DMS 273 (cell line): ENCODE measurements around the gene MRPL47.
"Not testable (repeated sequence)": the region's sequence is repeated elsewhere in the genome, so short reads cannot be mapped to it uniquely, and the experiment has no call there.

Experiments
- DNase-seq: peaks from one replicate; lab custom pipeline; 2025; ENCODE audit not compliant: unreplicated experiment; lab: John Stamatoyannopoulos, UW

MRPL47 gene

GRCh38 chr3:179604321-179605078, at the start of gene MRPL47, which contains the start of gene NDUFB5:
Gene MRPL47, minus strand, starts transcription at chr3:179604638. Its CDS starts 14 bp downstream, at chr3:179604624.
Gene NDUFB5, plus strand, starts transcription at chr3:179604794. Its CDS starts 22 bp downstream, at chr3:179604816.
- DNase-seq = peak; percentile 99

GRCh38 chr3:179653096-179653797, 48.8 kb upstream of the MRPL47 start:
- DNase-seq = peak; percentile 92

DNA sequence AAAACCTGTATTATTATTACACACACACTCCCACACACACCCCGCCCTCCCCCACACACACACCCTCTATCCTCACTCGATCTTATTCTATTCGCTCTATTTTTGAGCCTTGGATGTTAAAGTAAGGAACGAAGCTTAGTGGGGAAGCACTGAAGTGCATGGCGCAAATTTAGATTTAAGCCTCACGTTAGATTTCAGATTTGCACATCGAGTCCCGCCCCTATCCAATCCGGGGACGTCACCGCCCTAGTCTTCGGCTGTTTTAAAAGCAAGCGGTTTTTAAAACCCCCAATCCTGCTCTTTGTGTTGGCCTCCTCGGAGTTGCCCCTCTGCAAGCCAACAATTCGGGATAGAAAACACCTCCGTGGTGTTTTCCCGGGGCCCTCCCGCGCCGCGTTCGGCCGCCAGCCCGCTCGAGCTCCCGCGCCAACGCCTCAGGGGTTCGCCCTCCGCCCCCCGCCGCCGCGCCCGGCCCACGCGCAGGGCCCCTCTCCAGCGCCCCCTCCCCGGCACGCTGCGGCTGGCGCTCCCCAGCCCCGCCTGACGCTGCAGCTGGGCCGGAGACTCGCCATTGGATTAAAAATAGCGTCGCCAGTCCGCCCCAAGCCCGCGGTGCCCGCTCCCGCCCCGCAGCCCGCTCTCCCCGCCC, 48.1 kb upstream of the MRPL47 start, which contains the start of gene USP13:
Gene USP13, plus strand, starts transcription at position 594 of the 649 bp plus-strand sequence. CDS start 186 bp downstream, outside the sequence.
- peak; percentile 97 for DNase-seq

GRCh38 chr3:179651687-179652446, 47.4 kb upstream of the MRPL47 start:
- no peak for DNase-seq

DNA sequence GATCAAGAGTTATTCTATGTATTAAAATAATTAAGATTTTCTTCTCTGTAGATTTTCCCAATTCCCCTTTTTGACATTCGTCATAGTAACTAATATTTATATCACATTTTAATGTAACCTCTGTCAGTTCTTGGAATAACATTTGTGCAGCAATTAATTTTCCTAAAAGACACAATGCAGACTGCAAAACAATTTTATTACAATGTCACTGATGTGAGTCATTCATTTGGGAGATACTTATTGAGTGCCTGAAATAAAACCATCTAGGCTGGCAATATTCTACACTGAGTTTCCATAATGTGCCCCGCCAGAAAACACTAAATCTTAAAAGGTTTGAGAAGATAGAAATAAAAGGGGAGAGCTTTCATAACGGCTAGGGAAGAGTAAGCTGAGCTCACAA, 41.7 kb upstream of the MRPL47 start:
- DNase-seq = no peak

- DNase-seq = not testable (repeated sequence)
Observed at GRCh38 chr3:179643837-179644236, 39.4 kb upstream of the MRPL47 start.

DNA sequence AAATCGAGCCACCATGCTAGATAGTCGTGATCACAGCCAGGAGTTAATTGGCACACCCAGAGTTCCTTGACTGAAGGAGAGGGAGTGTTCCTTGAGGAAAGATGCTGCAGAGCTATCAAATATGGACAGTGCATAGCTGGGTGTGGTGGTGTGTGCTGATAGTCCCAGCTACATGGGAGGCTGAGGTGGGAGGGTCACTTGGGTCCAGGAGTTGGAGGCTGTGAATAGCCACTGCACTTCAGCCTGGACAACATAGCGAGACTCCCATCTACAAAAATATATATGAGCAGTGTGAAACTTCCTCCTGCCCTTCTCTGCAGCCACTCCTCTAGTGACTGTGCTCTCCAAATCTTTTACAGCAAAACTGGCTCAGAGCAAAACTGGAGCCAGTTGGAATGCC, 38.4 kb upstream of the MRPL47 start:
- no peak for DNase-seq

DNA sequence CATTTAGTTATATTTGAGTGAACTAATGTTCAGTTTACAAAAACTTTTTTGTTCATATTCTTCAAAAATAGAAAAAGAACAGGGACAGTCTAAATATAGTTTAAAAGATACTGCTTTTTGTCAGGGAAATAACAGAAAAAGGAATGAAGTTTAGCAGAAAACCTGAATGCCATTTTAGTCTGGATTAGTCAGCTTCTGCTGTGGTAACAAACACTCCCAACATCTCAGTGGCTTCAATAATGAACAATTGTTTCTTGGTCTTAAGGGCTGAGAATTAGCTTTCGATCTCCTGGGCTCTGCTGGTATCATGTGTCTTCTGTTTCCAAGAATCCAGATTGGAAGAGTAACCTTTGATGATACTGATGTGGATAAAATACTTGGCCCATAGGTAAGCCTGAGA, 36.0 kb upstream of the MRPL47 start:
- DNase-seq = no peak

DNA sequence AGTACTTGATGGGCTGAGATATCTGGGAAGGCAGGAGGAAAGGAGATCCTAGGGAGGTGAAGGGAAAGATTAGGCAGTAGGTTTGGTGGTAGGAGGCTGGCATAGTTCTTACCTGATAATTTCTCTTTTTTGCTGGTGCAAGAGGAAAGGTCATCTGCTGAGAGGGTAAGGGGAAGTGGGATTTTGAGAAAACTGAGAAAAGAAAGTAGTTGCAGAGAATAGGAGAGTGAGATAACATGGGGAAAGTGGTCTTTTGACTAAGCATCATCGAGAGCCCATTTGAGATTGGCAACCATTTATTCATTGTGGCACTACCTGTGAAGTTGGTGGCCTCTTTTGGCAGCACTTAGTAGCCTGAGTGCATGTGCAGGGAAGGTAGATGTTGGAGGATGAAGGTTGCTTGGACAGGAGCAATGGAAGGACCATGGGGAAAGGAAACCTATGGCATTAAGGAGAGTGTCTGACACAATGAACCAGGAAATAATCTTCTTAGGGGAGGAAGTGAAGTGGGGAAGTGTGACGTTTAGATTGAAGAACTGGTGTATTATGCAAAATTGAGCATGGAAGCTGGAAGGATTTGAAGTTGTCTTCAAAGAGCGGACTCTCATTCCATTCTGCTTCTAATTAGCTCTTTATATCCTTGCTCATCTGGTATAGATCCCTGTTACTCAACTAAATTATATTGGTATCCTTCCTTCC, 26.5 kb upstream of the MRPL47 start:
- no peak for DNase-seq

GRCh38 chr3:179624451-179624850, 20.0 kb upstream of the MRPL47 start:
- DNase-seq = no peak

GRCh38 chr3:179622023-179622422, 17.6 kb upstream of the MRPL47 start:
- no peak for DNase-seq

- peak; percentile 29 for DNase-seq
Observed at GRCh38 chr3:179615458-179616173, 11.2 kb upstream of the MRPL47 start.

GRCh38 chr3:179613807-179614206, 9.4 kb upstream of the MRPL47 start:
- DNase-seq = no peak

GRCh38 chr3:179610066-179610465, 5.6 kb upstream of the MRPL47 start:
- no peak for DNase-seq

GRCh38 chr3:179608931-179609720, 4.7 kb upstream of the MRPL47 start:
- DNase-seq = no peak

- no peak for DNase-seq
Observed at GRCh38 chr3:179606534-179607085, 2.2 kb upstream of the MRPL47 start.

GRCh38 chr3:179603831-179604230, 607 bp downstream of the MRPL47 start:
- no peak for DNase-seq

GRCh38 chr3:179603321-179603720, 1.1 kb downstream of the MRPL47 start:
- DNase-seq = no peak

GRCh38 chr3:179599531-179599930, 4.9 kb downstream of the MRPL47 start:
- no peak for DNase-seq
